Measurements from ENCODE around the gene NRBF2. TPM values are rescaled to one million over a fixed set of nuclear protein-coding genes. Genes with fewer than 3 reads are reported as not detected.
A peak's percentile ranks its signal among the peaks of the same experiment; 100 is the strongest.

The NRBF2 gene
- total and polyA plus RNA-seq, 9 of the 15 experiments (the other 6 are each of a cell fraction or from before 2014, with no cell fraction given): 20.8 to 52.1 (median 30.5) TPM

- TF ChIP-seq ZNF318 (IDR thresholded peaks at IDR 0.05; ENCODE audit: borderline replicate concordance in 1 of 2, low read depth in 1 of 2) (peak in 1 of 2 experiments; percentile 66; a peak in 2 of 4 replicates), NCOA2 (IDR thresholded peaks at IDR 0.05; ENCODE audit: partially characterized antibody in 2 of 2) (no peak), GTF2A2 (tag; IDR thresholded peaks at IDR 0.05) (no peak), ETV5 (CRISPR knock-in tag; IDR thresholded peaks at IDR 0.05; ENCODE audit: low read depth) (peak; percentile 69; the same call in 1 of the 2 replicates), GTF3C2 (IDR thresholded peaks at IDR 0.05; ENCODE audit: borderline replicate concordance, extremely low read depth, insufficient read length) (no peak), NFE2 (IDR thresholded peaks at IDR 0.05; ENCODE audit: low read depth) (peak; percentile 85), ZHX1 (conservative IDR thresholded peaks at IDR 0.05; ENCODE audit: low read length) (no peak), ZNF217 (CRISPR knock-in tag; IDR thresholded peaks at IDR 0.05) (no peak), ATF7 (IDR thresholded peaks at IDR 0.05) (peak; percentile 92), KDM4B (IDR thresholded peaks at IDR 0.05; ENCODE audit: borderline replicate concordance in 2 of 2, low read depth in 1 of 2) (no peak), NR2C2 (CRISPR knock-in tag; IDR thresholded peaks at IDR 0.05) (no peak), NR2C2 (tag; IDR thresholded peaks at IDR 0.05) (peak; percentile 27), ETV1 (tag; conservative IDR thresholded peaks at IDR 0.05; ENCODE audit: low read depth) (peak; percentile 63), FOSL1 (tag; conservative IDR thresholded peaks at IDR 0.05) (peak; percentile 86), SMARCA4 (IDR thresholded peaks at IDR 0.05) (peak; percentile 87)
Measured at GRCh38 chr10:63103971-63104409, 29.1 kb upstream of the NRBF2 start (continued).
